DMS53 treated with DMSO at 0.1 percent for 48 hours (cell line): Measurements from ENCODE around the gene CTXND2.
"Not testable (repeated sequence)": the region's sequence is repeated elsewhere in the genome, so short reads cannot be mapped to it uniquely, and the experiment has no call there.

Experiments used
- DNase-seq: peaks from one replicate; lab custom pipeline; 2025; ENCODE audit not compliant: unreplicated experiment; lab: John Stamatoyannopoulos, UW

Gene CTXND2

GRCh38 chr1:150887018-150887417 lies at the start of gene CTXND2:
Gene CTXND2 (plus strand): TSS chr1:150887136. CDS start chr1:150912315, 25,179 bp downstream.
- DNase-seq = no peak

GRCh38 chr1:150840850-150841249 lies 46.1 kb upstream of the CTXND2 start:
- not testable (repeated sequence) for DNase-seq

GRCh38 chr1:150841626-150842025 lies 45.3 kb upstream of the CTXND2 start:
- DNase-seq = no peak

GRCh38 chr1:150842343-150842742 lies 44.6 kb upstream of the CTXND2 start:
- DNase-seq = no peak

- no peak for DNase-seq
Observed at GRCh38 chr1:150842964-150843363, 44.0 kb upstream of the CTXND2 start.

GRCh38 chr1:150843474-150843873 lies 43.5 kb upstream of the CTXND2 start:
- DNase-seq = no peak

- DNase-seq = no peak
Observed at GRCh38 chr1:150846473-150847146, 40.3 kb upstream of the CTXND2 start.

- DNase-seq = not testable (repeated sequence)
Observed at GRCh38 chr1:150850801-150851362, 36.1 kb upstream of the CTXND2 start.

- DNase-seq = not testable (repeated sequence)
Observed at GRCh38 chr1:150852734-150853133, 34.2 kb upstream of the CTXND2 start.

- no peak for DNase-seq
Observed at GRCh38 chr1:150863724-150864123, 23.2 kb upstream of the CTXND2 start.

- not testable (repeated sequence) for DNase-seq
Observed at GRCh38 chr1:150864200-150864599, 22.7 kb upstream of the CTXND2 start.

- no peak for DNase-seq
Observed at GRCh38 chr1:150869683-150870082, 17.3 kb upstream of the CTXND2 start.

- no peak for DNase-seq
Observed at GRCh38 chr1:150872572-150872971, 14.4 kb upstream of the CTXND2 start.

- no peak for DNase-seq
Observed at GRCh38 chr1:150873521-150873920, 13.4 kb upstream of the CTXND2 start.

GRCh38 chr1:150874455-150875196 lies 12.3 kb upstream of the CTXND2 start:
- no peak for DNase-seq

GRCh38 chr1:150875197-150876118 lies 11.5 kb upstream of the CTXND2 start:
- DNase-seq = no peak

GRCh38 chr1:150876119-150876454 lies 10.8 kb upstream of the CTXND2 start:
- peak; percentile 31 for DNase-seq

GRCh38 chr1:150878931-150879330 lies 8.0 kb upstream of the CTXND2 start:
- not testable (repeated sequence) for DNase-seq

- DNase-seq = no peak
Observed at GRCh38 chr1:150881331-150882070, 5.4 kb upstream of the CTXND2 start.

GRCh38 chr1:150883121-150883520 lies 3.8 kb upstream of the CTXND2 start:
- not testable (repeated sequence) for DNase-seq
